Activated CD4-positive, CD25-positive, alpha-beta regulatory T cell (primary cell): ENCODE measurements around the gene ELL2.
"Not testable (repeated sequence)": the region's sequence is repeated elsewhere in the genome, so short reads cannot be mapped to it uniquely, and the experiment has no call there.

Experiments
- DNase-seq, 4 experiments: peaks; one replicate each; lab custom pipeline; 2025; lab: John Stamatoyannopoulos, UW

ELL2 gene

GRCh38 chr5:95907740-95908706 is 53.6 kb downstream of the ELL2 start:
- no peak for DNase-seq

GRCh38 chr5:95907067-95907705 is 54.5 kb downstream of the ELL2 start:
- DNase-seq, result no peak

- not testable (repeated sequence) for DNase-seq
These were observed 55.3 kb downstream of the ELL2 start for GRCh38 chr5:95906398-95906797.

- DNase-seq, result no peak
These were observed 56.8 kb downstream of the ELL2 start for GRCh38 chr5:95904827-95905226.

- no peak for DNase-seq
These were observed 57.8 kb downstream of the ELL2 start for GRCh38 chr5:95903838-95904237.

- DNase-seq, result no peak
These were observed 59.7 kb downstream of the ELL2 start for GRCh38 chr5:95901676-95902627.

GRCh38 chr5:95900383-95900958 is 61.2 kb downstream of the ELL2 start:
- DNase-seq, result no peak

GRCh38 chr5:95899829-95900228 is 61.8 kb downstream of the ELL2 start:
- DNase-seq, result no peak

- no peak for DNase-seq
These were observed 62.6 kb downstream of the ELL2 start for GRCh38 chr5:95899006-95899405.

- DNase-seq, result no peak
These were observed 65.9 kb downstream of the ELL2 start for GRCh38 chr5:95895771-95896170.

GRCh38 chr5:95895251-95895650 is 66.4 kb downstream of the ELL2 start:
- no peak for DNase-seq

GRCh38 chr5:95892784-95893354 is 68.8 kb downstream of the ELL2 start:
- peak in 2 of 4 experiments; percentile 2 to 3 for DNase-seq

GRCh38 chr5:95891499-95891898 is 70.2 kb downstream of the ELL2 start:
- DNase-seq, result no peak

- DNase-seq, result no peak
These were observed 72.6 kb downstream of the ELL2 start for GRCh38 chr5:95889076-95889475.

GRCh38 chr5:95887977-95888376 is 73.7 kb downstream of the ELL2 start:
- DNase-seq, result no peak

GRCh38 chr5:95886340-95887044 is 75.2 kb downstream of the ELL2 start:
- no peak for DNase-seq

- DNase-seq, result no peak
These were observed 77.1 kb downstream of the ELL2 start for GRCh38 chr5:95884511-95884910.

GRCh38 chr5:95884017-95884325 is 77.7 kb downstream of the ELL2 start:
- no peak for DNase-seq

GRCh38 chr5:95883185-95884016 is 78.2 kb downstream of the ELL2 start:
- DNase-seq, result no peak

- no peak for DNase-seq
These were observed 79.8 kb downstream of the ELL2 start for GRCh38 chr5:95881833-95882232.
